Measurements from ENCODE around the gene GHITM. TPM values are rescaled to one million over a fixed set of nuclear protein-coding genes. Genes with fewer than 3 reads are reported as not detected.
"Not testable (repeated sequence)": the region's sequence is repeated elsewhere in the genome, so short reads cannot be mapped to it uniquely, and the experiment has no call there.

The GHITM gene
- total and polyA plus RNA-seq, 7 donors, result 140 to 618 (median 212) TPM

GRCh38 chr10:84117686-84118394 is 21.5 kb upstream of the GHITM start:
- TF ChIP-seq POLR2A (IDR thresholded peaks at IDR 0.05) (no peak), CTCF (IDR thresholded peaks at IDR 0.05) (no peak), POLR2AphosphoS5 (IDR thresholded peaks at IDR 0.05) (no peak), EP300 (IDR thresholded peaks at IDR 0.05) (no peak)
- no peaks in the 10 kb centered on the region for H3K36me3 ChIP-seq
- intact Hi-C loops (cut with DNase I), result no loop called here
- WGBS, 2 donors, result 66 to 79% methylated on average over 2 of the region's 2 CpGs
- H3K27ac ChIP-seq, result no peak overlapping the region
- no peak for DNase-seq
- peaks cover 0 to 3% (median 0%) of the 10 kb centered on the region in 4 donors for H3K9me3 ChIP-seq
- no peaks in the 10 kb centered on the region for H3K4me1 ChIP-seq
- no peaks in the 10 kb centered on the region for H3K27me3 ChIP-seq
- no peak overlapping the region for H3K4me3 ChIP-seq

DNA sequence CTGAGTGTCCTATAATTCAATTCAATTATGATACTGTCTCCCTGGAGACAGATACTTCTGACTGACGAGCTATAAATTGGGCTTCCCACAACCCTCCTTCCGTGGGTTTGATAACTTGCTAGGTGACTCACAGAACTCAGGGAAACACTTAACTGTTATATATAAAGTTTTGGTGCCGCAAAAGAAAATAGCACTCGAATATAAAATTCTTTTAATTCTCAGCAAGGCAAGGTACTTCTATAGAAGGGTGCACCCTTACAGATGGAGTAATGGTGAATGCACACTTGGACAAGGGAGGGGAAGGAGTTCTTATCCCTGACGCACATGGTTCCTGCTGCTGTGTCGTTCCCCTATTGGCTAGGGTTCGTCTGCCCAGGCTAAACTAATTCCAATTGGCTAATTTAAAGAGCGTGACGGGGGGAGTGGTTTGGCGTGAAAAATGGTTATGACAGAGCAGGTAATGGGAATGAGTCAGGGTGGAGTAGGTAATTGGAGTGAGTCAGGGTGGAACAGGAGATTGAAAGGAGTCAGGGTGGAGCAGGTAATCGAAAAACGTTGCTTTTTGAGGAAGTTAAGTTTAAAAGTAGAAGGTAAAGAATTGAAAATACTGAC is 20.8 kb upstream of the GHITM start:
- Histone ChIP-seq H3K27me3 (no peaks in the 10 kb centered on the region), H3K9me3 (peaks cover 0 to 3% (median 0%) of the 10 kb centered on the region in 4 donors), H3K4me1 (no peaks in the 10 kb centered on the region), H3K4me3 (no peak overlapping the region), H3K27ac (no peak overlapping the region), H3K36me3 (no peaks in the 10 kb centered on the region)
- intact Hi-C loops (cut with DNase I), result no loop called here
- TF ChIP-seq CTCF (IDR thresholded peaks at IDR 0.05), result no peak
- no peak for TF ChIP-seq POLR2AphosphoS5 (IDR thresholded peaks at IDR 0.05)
- TF ChIP-seq POLR2A (IDR thresholded peaks at IDR 0.05), result no peak
- TF ChIP-seq EP300 (IDR thresholded peaks at IDR 0.05), result no peak
- 69 to 86% methylated on average over 12 of the region's 12 CpGs for WGBS, 2 donors
- DNase-seq, result no peak

DNA sequence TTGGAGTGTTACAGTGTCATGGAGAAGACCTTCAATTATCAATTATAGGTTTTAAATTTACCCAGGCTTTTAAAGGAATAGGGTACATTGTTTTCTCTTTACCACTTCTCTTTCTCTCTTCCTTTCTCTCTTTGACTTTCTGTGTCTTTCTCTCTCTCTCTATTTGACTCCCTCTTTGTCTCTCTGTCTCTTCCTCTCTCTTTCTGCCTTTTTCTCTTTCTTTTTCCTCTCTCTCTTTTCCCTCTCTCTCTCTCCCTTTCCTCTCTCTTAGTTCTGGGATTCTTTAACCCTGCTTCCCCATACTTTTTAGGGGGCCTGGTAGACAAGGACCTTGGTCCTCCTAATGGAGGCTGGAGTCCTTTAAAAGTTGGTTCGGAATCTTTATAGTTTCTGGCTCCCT is 15.9 kb upstream of the GHITM start:
- H3K36me3 ChIP-seq, result no peaks in the 10 kb centered on the region
- no peak overlapping the region for H3K4me3 ChIP-seq
- no peak overlapping the region for H3K27ac ChIP-seq
- DNase-seq, result no peak
- intact Hi-C loops (cut with DNase I), result no loop called here
- H3K4me1 ChIP-seq, result no peaks in the 10 kb centered on the region
- WGBS, 2 donors, result 90 to 96% methylated on average over 1 of the region's 1 CpG
- no peak for TF ChIP-seq POLR2A (IDR thresholded peaks at IDR 0.05)
- no peak for TF ChIP-seq CTCF (IDR thresholded peaks at IDR 0.05)
- no peak for TF ChIP-seq POLR2AphosphoS5 (IDR thresholded peaks at IDR 0.05)
- no peak for TF ChIP-seq EP300 (IDR thresholded peaks at IDR 0.05)
- H3K9me3 ChIP-seq, result peaks cover 0 to 7% (median 2%) of the 10 kb centered on the region in 4 donors
- H3K27me3 ChIP-seq, result no peaks in the 10 kb centered on the region

DNA sequence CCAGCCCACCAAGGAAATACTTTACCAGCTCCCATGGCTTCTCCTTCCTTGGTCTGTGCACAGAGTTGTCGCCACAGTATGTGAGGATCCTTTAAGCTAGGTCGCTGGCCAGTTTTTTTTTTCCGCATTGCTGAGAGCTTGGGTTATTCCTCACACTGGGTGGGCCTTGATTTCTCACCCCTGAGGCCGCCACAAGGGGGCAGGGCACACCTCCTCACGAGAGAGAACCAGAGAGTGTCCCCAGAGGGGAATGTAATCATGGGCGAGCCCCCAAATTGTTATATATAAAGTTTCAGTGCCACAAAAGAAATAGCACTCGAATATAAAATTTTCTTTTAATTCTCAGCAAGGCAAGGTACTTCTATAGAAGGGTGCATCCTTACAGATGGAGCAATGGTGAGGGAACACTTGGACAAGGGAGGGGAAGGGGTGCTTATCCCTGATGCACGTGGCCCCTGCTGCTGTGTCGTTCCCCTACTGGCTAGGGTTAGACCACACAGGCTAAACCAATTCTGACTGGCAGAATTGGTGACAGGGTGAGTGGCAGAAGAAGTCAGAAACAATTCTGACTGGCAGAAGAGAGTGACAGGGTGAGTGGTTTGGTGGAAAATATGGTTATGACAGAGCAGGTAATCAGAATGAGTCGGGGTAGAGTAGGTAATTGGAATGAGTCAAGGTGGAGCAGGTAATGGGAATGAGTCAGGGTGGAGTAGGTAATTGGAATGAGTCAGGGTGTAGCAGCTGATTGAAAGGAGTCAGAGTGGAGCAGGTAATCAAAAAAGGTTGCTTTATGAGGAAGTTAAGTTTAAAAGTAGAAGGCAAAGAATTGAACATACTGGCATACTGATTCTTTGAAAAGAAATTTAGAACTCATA is 13.2 kb upstream of the GHITM start:
- H3K36me3 ChIP-seq; H3K4me1 ChIP-seq; intact Hi-C loops (cut with DNase I); H3K27ac ChIP-seq; DNase-seq; H3K9me3 ChIP-seq; H3K4me3 ChIP-seq; H3K27me3 ChIP-seq: not testable (repeated sequence)
- WGBS, 2 donors, result 75 to 82% methylated on average over 10 of the region's 10 CpGs

- Histone ChIP-seq H3K27me3 (no peaks in the 10 kb centered on the region), H3K4me3 (no peak overlapping the region), H3K9me3 (peaks cover 0 to 7% (median 2%) of the 10 kb centered on the region in 4 donors), H3K27ac (no peak overlapping the region), H3K4me1 (no peaks in the 10 kb centered on the region), H3K36me3 (no peaks in the 10 kb centered on the region)
- WGBS, 2 donors, result 70 to 77% methylated on average over 1 of the region's 1 CpG
- DNase-seq, result no peak
- TF ChIP-seq POLR2A (IDR thresholded peaks at IDR 0.05) (no peak), EP300 (IDR thresholded peaks at IDR 0.05) (no peak), CTCF (IDR thresholded peaks at IDR 0.05) (no peak), POLR2AphosphoS5 (IDR thresholded peaks at IDR 0.05) (no peak)
- intact Hi-C loops (cut with DNase I), result no loop called here
Measured at GRCh38 chr10:84126785-84127167, 12.5 kb upstream of the GHITM start.
